Measurements from ENCODE around the gene CPD.
"Not testable (repeated sequence)": the region's sequence is repeated elsewhere in the genome, so short reads cannot be mapped to it uniquely, and the experiment has no call there.

The CPD gene

DNA sequence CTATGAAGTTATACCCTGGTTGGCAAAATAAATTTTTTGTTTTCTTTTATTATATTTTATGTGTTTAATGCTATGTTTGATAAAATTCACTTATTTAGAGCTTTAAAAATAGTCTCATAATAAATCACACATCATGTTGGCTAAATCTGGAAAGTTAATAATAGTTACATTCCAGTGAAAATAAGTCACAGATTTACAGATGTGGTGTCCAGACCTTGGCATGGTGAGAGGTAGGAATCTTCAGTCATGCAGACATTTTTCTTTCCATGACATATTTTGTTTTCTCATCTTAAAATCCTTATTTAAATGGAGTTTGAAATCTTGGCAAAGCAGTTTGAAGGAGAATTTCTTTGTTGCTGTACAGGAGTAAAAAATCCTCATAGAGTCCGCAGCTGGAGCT, 50.4 kb downstream of the CPD start:
- no peak for DNase-seq

DNA sequence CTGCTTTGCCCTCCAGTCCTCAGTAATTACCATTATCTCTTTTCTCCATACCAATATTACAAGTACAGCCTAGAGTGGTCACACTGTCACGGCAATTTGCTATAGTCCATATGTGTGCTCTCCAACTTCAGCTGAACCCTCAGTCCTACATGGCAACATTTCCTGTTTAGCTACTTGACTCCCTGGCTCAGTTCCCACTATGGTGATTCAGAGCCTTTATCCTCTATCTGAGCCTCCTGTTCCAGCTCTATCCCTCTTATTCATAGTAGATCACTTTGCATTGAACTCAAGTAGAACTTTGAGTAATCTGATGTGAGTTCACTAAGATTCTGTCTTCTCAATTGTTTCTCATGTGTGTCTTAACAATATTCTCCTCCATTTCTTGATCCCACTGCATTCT, 54.8 kb downstream of the CPD start:
- no peak for DNase-seq

DNA sequence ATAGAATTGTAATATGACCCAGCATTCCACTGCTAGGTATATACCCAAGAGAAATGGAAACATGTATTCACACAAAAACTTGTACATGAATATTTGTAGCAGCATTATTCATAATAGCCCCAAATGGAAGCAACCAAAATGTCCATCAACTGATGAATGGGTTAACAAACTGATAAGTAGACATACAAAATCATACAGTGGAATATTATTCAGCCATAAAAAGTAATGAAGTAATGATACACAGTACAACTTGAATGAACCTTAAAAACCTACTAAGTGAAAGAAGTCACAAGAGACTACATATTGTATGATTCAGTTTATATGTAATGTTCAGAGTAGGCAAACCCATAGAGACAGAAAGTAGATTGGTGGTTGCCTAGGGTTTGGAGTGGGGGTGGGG, 58.0 kb downstream of the CPD start:
- DNase-seq, result no peak

DNA sequence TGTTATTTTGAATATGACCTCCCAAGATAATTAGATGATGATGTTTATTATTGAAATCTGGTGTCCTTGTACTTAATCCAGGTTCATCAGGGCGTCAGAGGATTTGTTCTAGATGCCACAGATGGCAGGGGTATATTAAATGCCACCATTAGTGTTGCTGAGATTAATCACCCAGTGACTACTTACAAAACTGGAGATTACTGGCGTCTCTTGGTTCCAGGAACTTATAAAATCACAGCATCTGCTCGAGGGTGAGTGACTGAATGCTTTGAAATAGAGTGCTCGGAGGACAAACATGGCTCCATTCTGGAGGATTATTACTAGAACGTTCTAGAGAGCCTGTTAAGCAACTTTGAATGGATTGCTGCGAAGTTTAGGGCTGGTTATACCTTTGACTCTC, 65.0 kb downstream of the CPD start:
- no peak for DNase-seq

DNA sequence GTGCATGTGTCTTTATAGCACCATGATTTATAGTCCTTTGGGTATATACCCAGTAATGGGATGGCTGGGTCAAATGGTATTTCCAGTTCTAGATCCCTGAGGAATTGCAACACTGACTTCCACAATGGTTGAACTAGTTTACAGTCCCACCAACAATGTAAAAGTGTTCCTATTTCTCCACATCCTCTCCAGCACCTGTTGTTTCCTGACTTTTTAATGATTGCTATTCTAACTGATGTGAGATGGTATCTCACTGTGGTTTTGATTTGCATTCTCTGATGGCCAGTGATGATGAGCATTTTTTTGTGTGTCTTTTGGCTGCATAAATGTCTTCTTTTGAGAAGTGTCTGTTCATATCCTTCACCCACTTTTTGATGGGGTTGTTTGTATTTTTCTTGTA, 67.9 kb downstream of the CPD start:
- DNase-seq, result not testable (repeated sequence)

DNA sequence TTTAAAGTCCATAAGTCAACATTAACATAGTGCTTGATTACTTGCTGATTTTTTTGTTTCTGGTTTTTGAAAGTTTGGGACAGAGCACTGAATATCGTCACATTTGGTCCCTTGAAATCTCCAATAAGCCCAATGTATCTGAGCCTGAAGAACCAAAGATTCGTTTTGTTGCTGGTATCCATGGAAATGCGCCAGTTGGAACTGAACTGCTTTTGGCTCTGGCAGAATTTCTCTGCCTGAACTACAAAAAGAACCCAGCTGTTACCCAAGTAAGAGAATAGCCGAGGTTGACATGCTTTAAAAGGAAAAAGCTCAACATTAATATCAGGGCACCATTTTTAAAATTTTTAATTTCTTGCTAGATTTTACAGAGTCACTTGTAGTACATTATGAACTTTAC, 70.8 kb downstream of the CPD start:
- no peak for DNase-seq

DNA sequence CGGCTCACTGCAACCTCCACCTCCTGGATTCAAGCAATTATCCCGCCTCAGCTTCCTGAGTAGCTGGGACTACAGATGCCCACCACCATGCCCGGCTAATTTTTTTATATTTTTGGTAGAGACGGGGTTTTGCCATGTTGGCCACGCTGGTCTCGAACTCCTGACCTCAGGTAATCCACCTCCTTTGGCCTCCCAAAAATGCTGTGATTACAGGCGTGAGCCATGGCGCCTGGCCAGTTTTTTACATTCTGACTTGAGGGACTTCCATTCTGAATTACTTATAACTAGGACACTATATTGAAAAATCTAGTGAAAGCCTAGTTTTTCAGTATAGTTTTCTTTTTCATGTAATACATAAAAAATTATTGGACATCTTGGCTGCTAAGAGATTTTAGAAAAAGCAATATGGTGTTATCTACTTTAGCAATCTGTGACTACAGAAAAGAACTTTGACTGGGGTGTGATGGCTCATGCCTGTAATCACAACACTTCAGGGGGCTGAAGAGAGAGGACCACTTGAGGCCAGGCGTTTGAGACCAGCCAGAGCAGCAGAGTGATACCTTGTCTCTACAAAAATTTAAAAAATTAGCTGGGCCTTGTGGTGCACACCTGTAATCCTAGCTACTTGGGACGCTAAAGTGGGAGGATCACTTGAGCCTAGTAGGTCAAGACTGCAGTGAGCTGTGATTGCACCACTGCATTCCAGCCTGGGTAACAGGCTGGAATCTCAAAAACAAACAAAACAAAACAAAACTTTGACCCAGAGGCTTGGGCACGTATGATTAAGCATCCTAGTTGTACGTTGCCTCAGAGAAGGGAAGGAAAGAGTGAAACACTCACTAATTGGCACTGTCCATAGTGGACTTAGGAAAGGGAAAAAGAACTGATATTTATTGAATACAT, 71.6 kb downstream of the CPD start:
- no peak for DNase-seq

DNA sequence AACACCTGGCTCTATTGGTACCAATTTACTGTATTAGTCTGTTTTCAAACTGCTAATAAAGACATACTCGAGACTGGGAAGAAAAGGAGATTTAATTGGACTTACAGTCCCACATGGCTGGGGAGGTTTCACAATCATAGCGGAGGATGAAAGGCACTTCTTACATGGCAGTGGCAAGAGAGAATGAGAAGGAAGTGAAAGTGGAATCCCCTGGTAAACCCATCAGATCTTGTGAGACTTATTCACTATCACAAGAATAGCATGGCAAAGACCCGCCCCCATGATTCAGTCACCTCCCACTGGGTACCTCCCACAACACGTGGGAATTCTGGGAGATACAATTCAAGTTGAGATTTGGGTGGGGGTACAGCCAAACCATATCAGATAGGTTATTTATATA, 75.9 kb downstream of the CPD start:
- no peak for DNase-seq

DNA sequence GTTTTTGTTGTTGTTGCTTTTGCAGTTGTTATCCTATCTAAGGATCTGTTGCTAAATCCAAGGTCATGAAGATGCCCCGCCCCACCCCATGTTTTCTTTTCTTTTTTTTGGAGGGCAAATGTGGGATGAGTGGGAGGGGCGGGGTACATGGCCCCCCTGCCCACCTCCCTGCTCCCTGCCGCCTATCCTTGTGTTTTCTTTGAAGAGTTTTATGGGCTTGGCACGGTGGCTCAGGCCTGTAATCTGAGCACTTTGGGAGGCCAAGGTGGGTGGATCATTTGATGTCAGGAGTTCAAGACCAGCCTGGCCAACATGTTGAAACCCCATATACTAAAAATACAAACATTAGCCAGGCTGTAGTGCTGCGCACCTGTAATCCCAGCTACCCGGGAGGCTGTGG, 79.6 kb downstream of the CPD start:
- DNase-seq, result no peak

DNA sequence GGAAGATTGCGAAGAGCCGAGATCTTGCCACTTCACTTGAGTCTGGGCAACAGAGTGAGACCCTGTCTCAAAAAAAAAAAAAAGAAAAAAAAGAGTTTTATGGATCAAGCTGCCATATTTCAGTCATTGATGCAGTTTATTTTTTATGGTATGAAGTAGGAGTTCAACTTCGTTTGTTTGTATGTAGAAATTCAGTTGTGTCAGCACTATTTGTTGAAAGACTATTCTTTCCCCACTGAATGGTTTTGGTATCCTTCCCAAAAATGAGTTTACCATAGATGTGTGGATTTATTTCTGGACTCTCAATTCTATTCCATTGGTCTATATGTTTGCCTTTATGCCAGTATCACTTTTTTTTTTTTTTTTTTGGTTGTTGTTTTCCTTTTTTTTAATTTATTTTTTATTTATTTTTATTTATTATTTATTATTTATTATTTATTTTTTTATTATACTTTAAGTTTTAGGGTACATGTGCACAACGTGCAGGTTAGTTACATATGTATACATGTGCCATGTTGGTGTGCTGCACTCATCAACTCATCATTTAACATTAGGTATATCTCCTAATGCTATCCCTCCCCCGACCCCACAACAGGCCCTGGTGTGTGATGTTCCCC, 80.2 kb downstream of the CPD start:
- not testable (repeated sequence) for DNase-seq

DNA sequence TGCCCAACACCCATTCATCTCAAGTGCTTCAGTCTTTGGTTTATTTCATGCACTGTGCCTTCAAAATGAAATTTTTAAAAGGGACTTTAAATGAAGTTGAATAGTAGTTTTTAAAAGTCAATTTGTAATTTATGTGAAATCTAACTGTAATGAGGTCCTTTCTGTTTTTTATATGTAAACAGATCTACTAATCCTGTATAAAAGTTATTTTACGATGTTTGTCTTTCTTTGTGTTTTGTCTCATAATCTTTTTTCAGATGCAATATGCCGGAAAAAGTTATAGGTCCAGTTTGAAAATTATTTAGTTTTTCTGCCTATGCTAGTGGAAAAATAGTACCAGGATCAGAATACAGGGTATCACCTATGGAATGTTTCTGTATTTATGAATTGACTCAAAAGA, 89.7 kb downstream of the CPD start:
- DNase-seq, result no peak

DNA sequence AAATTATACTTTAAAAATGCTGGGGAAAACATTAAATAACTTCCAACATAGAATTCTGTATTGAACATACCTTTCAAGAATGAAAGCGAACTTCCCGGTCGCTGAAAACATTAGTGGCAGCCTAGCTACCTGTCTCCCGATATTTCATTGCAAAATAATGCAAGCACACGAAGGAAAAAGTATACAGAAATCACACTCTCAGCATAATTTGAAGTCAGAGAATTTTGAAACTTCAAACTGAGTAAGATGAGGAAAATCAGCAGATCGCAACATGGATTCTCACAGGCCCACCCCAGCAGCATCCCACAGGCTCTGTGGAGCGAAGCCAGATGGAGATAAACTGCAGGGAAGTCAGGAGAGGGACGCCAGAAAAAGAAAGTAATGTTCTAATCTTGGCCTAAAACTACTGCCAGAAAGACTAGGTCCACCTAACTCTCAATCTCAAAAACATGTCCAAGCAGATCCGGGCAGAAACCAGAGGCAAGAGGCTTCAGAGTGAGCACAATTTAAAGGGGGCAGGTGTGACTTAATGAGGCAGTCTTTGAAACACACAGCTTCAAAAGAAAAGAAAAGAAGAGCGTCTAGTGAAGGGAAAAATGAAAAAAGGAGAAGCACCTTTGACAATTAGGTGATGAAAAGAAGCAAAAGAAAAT, 93.6 kb downstream of the CPD start:
- no peak for DNase-seq

DNA sequence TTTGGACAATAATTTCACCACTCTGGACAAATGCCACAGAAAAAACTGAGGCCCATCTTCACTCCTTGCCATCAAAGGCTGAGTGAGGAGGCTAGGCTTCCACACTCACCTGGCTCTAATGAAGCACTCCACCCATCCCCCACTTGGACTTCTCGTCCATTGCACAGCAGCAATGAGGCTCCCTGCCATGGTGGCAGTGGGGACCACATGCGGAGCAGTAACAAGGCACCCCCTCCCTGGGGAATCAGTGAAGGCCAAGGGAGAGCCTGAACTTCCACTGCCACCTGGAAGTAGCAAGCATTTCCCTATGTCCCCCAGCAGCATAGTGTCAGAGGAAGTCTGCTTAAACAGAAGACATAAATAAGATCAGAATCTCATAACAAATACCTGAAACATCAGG, 96.5 kb downstream of the CPD start:
- DNase-seq, result no peak

DNA sequence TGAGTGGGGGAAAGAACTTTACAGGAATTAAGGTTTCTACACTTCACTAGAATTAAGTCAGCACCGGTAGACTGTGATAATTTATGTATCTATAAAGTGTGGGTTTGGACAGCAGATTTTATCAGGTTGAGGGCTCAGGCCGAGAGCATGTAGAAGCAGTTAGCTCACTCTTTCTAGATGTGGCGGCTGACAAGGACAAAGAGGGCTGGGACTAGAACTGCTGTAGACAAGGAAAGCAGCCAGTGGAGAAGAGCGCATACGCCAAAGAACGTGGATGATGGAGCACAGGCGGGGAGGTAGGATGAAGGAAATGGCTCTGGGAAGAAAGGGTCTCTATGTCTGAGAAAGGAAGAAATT, 98.0 kb downstream of the CPD start:
- peak in 1 of 5 experiments; percentile 65 for DNase-seq

DNA sequence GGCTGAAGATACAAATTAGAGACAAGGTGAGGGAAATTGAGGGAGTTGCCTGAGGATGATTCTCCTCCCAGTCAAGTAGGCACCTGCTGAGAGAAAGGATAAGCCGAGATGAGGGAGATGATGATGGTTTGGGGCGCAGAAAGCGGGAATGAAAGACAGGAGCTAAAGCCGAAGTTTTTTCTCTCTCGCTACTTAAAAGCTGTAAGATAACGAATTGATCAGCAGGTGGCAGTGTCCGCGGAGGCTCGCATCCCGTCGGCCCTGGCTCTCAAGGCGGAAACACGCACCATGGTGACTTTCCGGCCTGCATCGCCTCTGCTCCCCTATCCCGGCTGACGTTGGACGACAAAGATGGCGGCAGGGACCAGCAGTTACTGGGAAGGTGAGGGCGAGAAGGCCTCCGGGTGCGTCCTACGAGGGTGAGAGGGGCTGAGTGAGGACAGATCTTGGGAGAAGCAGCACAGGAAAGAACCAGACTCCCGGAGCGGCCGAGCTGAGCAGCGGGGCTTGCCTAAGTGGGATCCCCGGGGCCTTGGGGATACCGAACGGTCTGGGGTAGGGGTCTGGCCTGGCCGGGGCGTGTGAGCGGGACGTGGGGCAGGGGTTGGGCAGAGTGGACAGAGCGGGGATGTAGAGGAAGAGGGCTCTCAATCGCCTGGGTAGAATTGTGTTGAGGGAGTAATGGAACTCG, 98.5 kb downstream of the CPD start, which contains the start of gene GOSR1:
GOSR1 (plus strand) TSS at position 326 of the 691 bp plus-strand sequence; CDS start at position 352, 26 bp downstream.
- DNase-seq, result peak; percentile 76 to 96 (median 88)

DNA sequence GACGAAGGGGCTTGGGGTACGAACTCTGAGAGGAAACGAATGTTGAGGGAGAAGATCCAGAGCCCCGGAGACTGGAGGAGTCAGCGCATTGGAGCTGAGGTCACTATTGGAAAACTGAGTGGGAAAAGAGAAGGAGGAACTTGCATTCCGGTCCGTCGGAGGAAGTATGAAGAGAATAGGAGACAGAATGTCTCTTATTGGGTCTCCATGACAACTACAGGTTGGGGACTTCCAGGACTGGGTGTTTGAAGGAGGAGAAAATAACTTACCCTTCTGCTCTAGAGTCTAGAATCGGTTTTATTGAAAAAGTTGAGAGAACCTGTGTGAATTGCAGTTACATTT, 99.0 kb downstream of the CPD start:
- peak in 1 of 5 experiments; percentile 27 for DNase-seq

DNA sequence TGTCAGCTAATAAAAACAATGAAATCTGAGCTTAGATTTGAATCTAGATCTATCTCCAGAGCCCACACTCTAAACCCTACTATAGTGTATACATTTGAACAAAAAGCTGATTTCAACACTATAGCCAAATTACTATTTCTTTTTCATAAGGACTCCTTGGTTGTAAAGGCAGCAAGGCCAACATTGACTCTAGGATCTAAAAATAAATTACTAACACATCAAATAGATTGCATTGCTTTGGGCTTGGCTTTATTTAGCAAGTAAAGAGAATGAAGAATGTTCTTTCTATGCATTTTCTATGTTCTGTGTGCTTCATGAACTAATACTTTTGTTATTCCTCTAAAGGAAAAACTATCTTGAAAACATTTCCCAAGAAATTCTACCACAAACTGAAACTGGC, 103.8 kb downstream of the CPD start:
- no peak for DNase-seq

DNA sequence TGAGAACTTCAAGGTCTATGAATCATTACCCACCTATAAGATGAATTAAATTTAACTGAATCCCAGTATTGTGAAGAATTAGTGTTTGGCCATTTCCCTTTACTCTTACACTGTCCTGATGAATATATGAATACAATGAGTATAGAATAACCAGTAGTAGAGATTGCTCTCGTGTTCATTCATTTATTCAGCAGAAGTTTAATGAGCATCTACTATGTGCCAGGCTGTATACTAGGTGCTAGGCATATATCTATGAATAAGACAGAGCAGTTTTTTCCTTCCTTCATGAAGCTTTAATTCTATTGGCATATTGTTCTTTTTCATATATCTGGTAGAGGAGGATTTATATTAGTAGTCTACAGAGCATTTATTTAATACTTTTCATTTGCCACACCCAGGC, 104.4 kb downstream of the CPD start:
- DNase-seq, result no peak

DNA sequence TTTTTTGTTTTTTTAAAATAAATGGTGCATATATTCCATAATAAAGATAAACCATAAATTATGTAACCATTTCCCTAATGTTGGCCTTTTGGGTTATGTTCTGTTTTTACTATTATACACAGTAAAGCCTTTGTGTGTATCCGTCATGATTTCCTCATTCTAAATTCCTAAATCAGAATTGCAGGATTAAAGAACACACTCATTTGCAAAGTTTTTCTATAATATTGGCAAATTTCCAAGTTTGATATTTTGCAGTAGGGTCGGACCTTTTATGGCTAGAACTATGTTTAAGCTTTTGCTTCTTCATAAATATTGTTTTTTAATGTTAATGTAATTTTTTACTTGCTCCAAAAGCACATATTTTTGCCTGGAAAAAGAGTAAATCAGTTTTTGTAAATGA, 115.1 kb downstream of the CPD start:
- DNase-seq, result no peak

DNA sequence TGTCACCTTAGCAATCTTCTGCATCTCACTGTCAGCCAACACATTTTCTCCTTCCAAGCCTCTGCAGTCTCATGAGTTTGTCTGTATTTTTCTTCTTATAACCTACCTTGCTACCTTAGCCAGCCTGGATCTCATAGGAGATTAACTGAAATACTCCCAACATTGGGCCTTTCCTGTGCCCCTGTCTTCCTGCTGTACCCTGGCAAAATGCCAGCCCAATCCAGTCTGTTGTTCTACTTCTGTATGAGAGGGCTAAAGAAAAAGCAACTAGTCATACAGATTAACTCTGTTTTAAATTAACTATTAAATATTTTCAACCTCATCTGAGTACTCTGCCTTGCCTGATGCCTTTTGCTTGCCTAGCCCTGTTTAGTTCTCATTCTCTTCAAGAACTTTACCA, 116.9 kb downstream of the CPD start:
- DNase-seq, result no peak

DNA sequence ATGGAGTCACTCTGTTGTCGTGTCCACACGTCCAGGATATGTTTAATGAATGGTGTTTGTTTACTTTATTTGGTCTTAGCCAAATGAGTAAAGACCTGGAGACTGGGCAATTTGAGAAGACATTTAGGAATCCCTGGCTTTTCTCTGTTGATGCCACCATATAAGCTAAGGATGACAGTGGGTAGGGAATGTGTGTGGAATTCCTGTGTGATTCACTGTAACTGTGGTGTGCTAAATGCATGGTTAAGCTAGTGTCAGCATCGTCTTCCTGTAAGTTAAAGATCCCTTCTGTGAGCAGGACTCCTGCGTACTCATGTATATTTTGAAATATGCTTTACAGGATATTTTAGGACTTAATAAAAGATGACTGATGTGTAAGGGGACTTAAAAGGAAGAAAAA, 124.8 kb downstream of the CPD start:
- DNase-seq, result no peak

DNA sequence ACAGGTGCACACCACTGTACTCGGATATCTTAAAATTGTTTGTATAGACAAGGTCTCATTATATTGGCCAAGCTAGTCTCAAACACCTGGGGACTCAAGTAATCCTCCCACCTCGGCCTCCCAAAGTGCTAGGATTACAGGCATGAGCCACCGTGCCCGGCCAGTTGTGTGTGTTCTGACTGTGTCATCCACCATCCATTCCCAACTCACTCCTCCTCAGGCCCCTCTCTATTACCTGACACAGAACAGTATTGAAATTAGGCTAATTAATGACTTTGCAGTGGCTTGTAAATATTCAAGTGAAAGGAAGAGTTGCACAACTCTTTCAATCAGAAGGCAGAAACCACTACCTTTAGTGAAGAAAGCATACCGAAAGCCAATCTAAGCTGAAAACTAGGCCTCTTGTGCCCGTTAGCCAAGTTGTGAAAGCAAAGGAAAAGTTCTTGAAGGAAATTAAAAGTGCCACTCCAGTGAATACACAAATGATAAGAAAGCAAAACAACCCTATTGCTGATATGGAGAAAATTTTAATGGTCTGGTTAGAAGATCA, 127.2 kb downstream of the CPD start:
- peak in 1 of 5 experiments; percentile 52 for DNase-seq

DNA sequence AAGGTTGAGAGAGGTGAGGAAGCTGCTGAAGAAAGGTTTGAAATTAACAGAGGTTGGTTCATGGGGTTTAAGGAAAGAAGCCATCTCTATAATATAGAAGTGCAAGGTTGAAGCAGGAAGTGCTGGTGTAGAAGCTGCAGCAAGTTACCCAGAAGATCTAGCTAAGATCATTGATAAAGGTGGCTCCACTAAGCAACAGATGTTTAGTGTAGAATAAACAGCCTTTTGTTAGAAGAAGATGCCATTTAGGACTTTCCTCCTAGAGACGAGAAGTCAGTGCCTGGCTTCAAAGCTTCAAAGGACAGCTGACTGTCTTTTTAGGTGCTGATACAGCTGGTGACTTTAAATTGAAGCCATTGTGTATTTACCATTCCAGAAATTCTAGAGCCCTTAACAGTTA, 127.8 kb downstream of the CPD start:
- peak in 1 of 5 experiments; percentile 78 for DNase-seq

All from T-helper 2 cell (primary cell).